GM18873 (cell line): ENCODE results near the gene IFT57.
"Not testable (repeated sequence)": the region's sequence is repeated elsewhere in the genome, so short reads cannot be mapped to it uniquely, and the experiment has no call there.

Source experiments
- ATAC-seq: cut with Tn5 transposase; IDR thresholded peaks from one replicate; pipeline ENCODE4 v1.9.1; 2021; ENCODE audit warnings: mild to moderate bottlenecking, moderate library complexity, moderate number of reproducible peaks; ENCODE audit not compliant: unreplicated experiment, low FRiP score

The IFT57 gene, protein sequence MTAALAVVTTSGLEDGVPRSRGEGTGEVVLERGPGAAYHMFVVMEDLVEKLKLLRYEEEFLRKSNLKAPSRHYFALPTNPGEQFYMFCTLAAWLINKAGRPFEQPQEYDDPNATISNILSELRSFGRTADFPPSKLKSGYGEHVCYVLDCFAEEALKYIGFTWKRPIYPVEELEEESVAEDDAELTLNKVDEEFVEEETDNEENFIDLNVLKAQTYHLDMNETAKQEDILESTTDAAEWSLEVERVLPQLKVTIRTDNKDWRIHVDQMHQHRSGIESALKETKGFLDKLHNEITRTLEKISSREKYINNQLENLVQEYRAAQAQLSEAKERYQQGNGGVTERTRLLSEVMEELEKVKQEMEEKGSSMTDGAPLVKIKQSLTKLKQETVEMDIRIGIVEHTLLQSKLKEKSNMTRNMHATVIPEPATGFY

DNA sequence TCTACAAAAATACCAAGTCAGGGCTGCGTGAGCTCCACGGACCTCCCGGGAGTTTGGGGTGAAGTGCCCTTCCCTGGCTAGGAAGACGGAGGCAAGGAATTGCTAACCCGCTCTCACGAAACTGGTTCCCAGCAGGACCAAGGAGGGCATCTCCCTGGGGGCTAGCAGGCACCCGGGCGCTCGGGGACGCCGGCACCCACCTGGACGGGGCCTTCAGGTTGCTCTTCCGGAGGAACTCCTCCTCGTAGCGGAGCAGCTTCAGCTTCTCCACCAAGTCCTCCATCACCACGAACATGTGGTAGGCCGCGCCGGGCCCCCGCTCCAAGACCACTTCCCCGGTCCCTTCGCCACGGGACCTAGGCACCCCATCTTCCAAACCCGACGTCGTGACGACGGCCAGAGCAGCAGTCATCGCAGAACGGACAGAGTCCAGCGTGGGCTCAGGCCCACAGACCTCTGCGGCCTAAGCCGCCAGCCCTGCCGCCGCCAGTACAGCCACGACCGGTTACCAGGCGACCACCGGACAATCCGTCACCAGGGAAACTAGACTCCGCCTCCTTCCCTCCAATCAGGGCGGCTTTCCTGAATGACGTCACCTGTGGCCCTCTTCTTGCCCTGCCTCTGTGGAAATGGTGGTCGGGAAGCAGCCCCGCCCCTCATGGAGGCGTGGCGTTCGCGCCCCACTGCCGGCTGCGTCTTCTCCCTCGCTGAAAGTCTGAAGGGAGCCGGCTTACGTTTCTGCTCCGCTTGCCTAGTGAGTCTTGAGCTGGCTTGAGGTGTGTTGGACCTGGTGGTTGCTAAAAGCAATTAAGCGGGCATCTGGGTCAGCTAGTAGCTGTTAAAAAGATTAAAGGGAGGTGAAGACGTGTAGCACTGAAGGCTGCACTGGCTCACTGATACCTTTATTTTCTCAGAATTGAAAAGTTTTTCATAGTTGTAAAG, at the start of gene IFT57:
Gene IFT57 (minus strand): TSS at position 514 of the 942 bp plus-strand sequence. CDS start 102 bp downstream, at position 412.
- peak; percentile 91 for ATAC-seq

GRCh38 chr3:108271626-108272025, 49.4 kb upstream of the IFT57 start:
- ATAC-seq = no peak

- ATAC-seq = not testable (repeated sequence)
Measured at GRCh38 chr3:108268235-108268634, 46.0 kb upstream of the IFT57 start.

- peak; percentile 82 for ATAC-seq
Measured at GRCh38 chr3:108264534-108265298, 42.5 kb upstream of the IFT57 start.

DNA sequence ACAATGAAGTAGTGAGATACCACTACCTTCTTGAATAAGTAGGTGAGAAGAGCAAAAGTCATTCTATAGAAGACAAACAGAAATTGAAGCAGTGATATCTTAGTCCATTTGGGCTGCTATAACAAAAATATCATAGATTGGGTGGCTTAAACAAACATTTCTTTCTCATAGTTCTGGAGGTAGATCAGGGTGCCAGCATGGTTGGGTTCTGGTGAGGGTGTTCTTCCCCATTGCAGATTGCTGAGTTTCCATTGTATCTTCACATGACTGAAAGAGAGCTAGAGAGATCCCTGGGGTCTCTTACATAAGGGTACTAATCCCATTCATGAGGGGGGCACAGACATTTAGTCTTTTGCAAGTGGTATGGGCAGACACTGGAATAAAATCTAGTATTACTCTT, 32.9 kb upstream of the IFT57 start:
- ATAC-seq = no peak

GRCh38 chr3:108251844-108252243, 29.6 kb upstream of the IFT57 start:
- ATAC-seq = no peak

GRCh38 chr3:108251265-108251664, 29.0 kb upstream of the IFT57 start:
- ATAC-seq = no peak

GRCh38 chr3:108250626-108251025, 28.4 kb upstream of the IFT57 start:
- ATAC-seq = no peak

DNA sequence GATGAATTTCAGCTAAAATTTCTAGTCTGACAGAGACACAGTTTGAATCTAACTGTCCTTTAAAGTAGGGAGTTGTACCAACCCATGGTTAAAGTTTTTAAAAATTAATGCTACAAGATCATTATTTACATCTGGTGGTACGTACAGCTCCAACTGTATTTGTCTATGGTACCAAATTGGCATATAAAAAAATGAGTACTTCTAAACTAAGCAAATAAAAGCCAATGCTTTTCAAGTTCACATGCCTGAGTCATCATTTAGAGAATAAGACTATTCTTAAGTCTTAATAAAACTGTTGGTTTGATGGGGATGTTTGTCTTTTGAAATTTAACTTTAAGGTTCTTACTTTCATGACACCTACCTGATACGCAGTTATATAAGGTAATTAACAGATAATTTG, 21.0 kb upstream of the IFT57 start:
- no peak for ATAC-seq

GRCh38 chr3:108242776-108243175, 20.6 kb upstream of the IFT57 start:
- ATAC-seq = no peak

- no peak for ATAC-seq
Measured at GRCh38 chr3:108241721-108242120, 19.5 kb upstream of the IFT57 start.

- no peak for ATAC-seq
Measured at GRCh38 chr3:108241146-108241545, 18.9 kb upstream of the IFT57 start.

DNA sequence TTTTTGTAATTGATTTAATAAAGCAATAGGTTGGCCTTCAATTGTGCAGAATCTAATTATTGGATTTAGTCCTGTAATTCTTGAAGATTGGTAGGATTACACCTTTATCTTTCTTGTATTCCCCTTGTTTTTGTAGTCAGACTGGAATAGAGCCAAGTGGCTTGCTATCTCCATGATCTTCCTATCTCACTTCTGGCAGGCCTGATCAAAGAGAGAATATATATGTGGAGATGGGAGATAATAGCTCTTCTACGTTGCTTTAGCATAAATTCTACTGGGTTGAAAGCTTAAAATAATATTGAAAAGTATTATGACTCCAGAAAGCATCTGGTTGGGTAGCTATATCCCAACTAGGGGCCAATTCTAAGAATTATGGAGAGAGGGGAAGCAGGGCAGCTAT, 16.9 kb upstream of the IFT57 start:
- ATAC-seq = no peak

- no peak for ATAC-seq
Measured at GRCh38 chr3:108235290-108235689, 13.1 kb upstream of the IFT57 start.

- no peak for ATAC-seq
Measured at GRCh38 chr3:108234387-108234957, 12.2 kb upstream of the IFT57 start.

DNA sequence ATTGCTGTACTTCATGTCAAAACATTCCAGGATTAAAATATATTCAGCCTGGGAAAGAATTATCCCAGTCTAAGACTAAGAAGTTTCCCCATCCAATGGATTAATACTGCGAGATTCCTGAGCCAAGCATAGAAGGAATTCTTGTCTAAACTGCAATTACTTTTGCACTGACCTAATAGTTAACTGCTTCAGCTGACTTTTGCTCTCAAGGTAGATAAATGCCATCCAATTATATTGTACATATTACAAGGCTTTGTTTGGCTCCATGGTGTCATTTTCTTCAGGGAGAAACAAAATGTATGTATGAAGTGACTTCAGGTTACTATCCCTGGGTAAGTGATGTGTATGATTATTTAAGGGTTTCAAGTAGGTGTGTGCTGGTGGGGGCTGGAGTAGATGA, 6.1 kb upstream of the IFT57 start:
- no peak for ATAC-seq

GRCh38 chr3:108227131-108227530, 4.9 kb upstream of the IFT57 start:
- ATAC-seq = no peak

- no peak for ATAC-seq
Measured at GRCh38 chr3:108225221-108225620, 3.0 kb upstream of the IFT57 start.

- ATAC-seq = no peak
Measured at GRCh38 chr3:108223928-108224327, 1.7 kb upstream of the IFT57 start.

- no peak for ATAC-seq
Measured at GRCh38 chr3:108222853-108223565, 785 bp upstream of the IFT57 start.
